K562 (cell line): Measurements from ENCODE around the gene MCU. TPM values are rescaled to one million over a fixed set of nuclear protein-coding genes. Genes with fewer than 3 reads are reported as not detected.

Source experiments
- ATAC-seq: fragments of 200-7000 bp; cut with Tn5 transposase; 3 replicates; pipeline ENCODE4 v1.9.1; 2020; ENCODE audit warnings: moderate library complexity
- BruUV-seq: library from RNA; stranded (reverse); fragments of 400-500 nt; replicated peaks from 2 replicates; lab custom pipeline; 2021; lab: Mats Ljungman, UMichigan
- CTCF ChIA-PET: fragments of 300-600 bp; formaldehyde crosslinking; extraction: SDS; loops from one replicate; lab custom pipeline; 2021; ENCODE audit warnings: low intra/inter-chr PET ratio; lab: Yijun Ruan, JAX
- POLR2A ChIA-PET: fragments of 300-600, 350-650 bp; sonication (Branson Sonifier 250); formaldehyde crosslinking; extraction: SDS; loops from one replicate; lab custom pipeline; 2021; ENCODE audit warnings: antibody characterized with exemption, inconsistent platforms; lab: Yijun Ruan, JAX
- DNase-seq, 4 experiments: peaks; one replicate each; pipeline versions ENCODE4 v3.0.0 to v3.0.0-alpha.2; 2011 to 2018; ENCODE audit warnings: low spot score in 3 of 4, mixed read lengths in 3 of 4; ENCODE audit errors: extremely low read depth in 1 of 4
- FAIRE-seq: peaks from 2 replicates; lab custom pipeline; 2011; peaks lifted over from hg19 to GRCh38; lab: Jason Lieb, UNC
- H2AFZ ChIP-seq: 2 replicates; pipeline ENCODE4 v1.6.0; 2011; ENCODE audit warnings: low read depth, low read length, control low read depth, inconsistent platforms
- H3K27ac ChIP-seq: fragments of 200-600 bp; 3 replicates; pipeline ENCODE4 v1.8.0; 2011; ENCODE audit warnings: low read depth, mild to moderate bottlenecking, control low read depth, inconsistent platforms, low read length, moderate library complexity, mixed read lengths; ENCODE audit errors: extremely low read depth
- H3K27me3 ChIP-seq, 2 experiments: fragments of 300-600 bp in 1 of 2; 2 replicates in 1 of 2; 3 replicates in 1 of 2; pipeline versions ENCODE4 v1.6.0 to v1.8.0; 2011; ENCODE audit warnings: inconsistent platforms in 2 of 2, low read length in 2 of 2, mild to moderate bottlenecking in 1 of 2, mixed read lengths in 1 of 2, moderate library complexity in 1 of 2; ENCODE audit not compliant: control insufficient read depth in 2 of 2, insufficient read depth in 2 of 2
- H3K36me3 ChIP-seq: fragments of 300-600 bp; 3 replicates; pipeline ENCODE4 v1.8.0; 2011; ENCODE audit warnings: mild to moderate bottlenecking, low read length, inconsistent platforms; ENCODE audit not compliant: control insufficient read depth, insufficient read depth
- H3K4me1 ChIP-seq, 2 experiments: fragments of 200-600 bp in 1 of 2; replicated peaks in 1 of 2; 2 replicates in 1 of 2; 3 replicates in 1 of 2; pipeline versions ENCODE4 v1.5.1 to v1.8.0; 2011; ENCODE audit warnings: inconsistent platforms in 2 of 2, low read length in 2 of 2, mild to moderate bottlenecking in 1 of 2, mixed read lengths in 1 of 2, moderate library complexity in 1 of 2; ENCODE audit not compliant: control insufficient read depth in 2 of 2, insufficient read depth in 2 of 2
- H3K4me2 ChIP-seq: 2 replicates; pipeline ENCODE4 v1.6.1; 2011; ENCODE audit warnings: low read length, control low read depth, inconsistent platforms, mixed read lengths; ENCODE audit not compliant: insufficient read depth
- H3K4me3 ChIP-seq: fragments of 200-600 bp; sonication (generic), shearing (Covaris generic); 2 replicates; pipeline ENCODE4 v1.5.1; 2016; ENCODE audit warnings: control low read depth, inconsistent platforms
- H3K79me2 ChIP-seq: fragments of 200-600 bp; 3 replicates; pipeline ENCODE4 v1.8.0; 2011; ENCODE audit warnings: low read length, inconsistent platforms; ENCODE audit not compliant: control insufficient read depth, insufficient read depth
- H3K9ac ChIP-seq, 2 experiments: 2 replicates each; pipeline versions ENCODE4 v1.6.0 to v1.6.1; 2011; ENCODE audit warnings: low read depth in 2 of 2, low read length in 2 of 2, control low read depth in 1 of 2, inconsistent platforms in 1 of 2, mild to moderate bottlenecking in 1 of 2, mixed read lengths in 1 of 2; ENCODE audit not compliant: insufficient read depth in 1 of 2
- H3K9me1 ChIP-seq: one replicate; pipeline ENCODE4 v1.6.0; 2011; ENCODE audit warnings: inconsistent platforms, mild to moderate bottlenecking, low read length, moderate library complexity; ENCODE audit not compliant: control insufficient read depth, insufficient read depth
- H3K9me3 ChIP-seq: replicated peaks from 2 replicates; pipeline ENCODE4 v1.5.1; 2011; ENCODE audit warnings: low read depth, low read length, inconsistent platforms; ENCODE audit not compliant: control insufficient read depth, insufficient read depth
- H4K20me1 ChIP-seq: replicated peaks from 2 replicates; pipeline ENCODE4 v1.6.1; 2011; ENCODE audit warnings: low read length, inconsistent platforms, mixed read lengths; ENCODE audit not compliant: control insufficient read depth, insufficient read depth
- FOSL1 ChIP-seq: fragments of 200-800 bp; sonication (Bioruptor generic); conservative IDR thresholded peaks from 2 replicates; pipeline ENCODE4 v1.6.1; 2016; ENCODE audit warnings: missing genetic modification characterization, missing compliant biosample characterization
- JUND ChIP-seq, 2 experiments: IDR thresholded peaks; 2 replicates in 1 of 2; 3 replicates in 1 of 2; pipeline ENCODE4 v1.6.1; 2011; ENCODE audit warnings: borderline replicate concordance in 2 of 2, low read depth in 2 of 2, low read length in 2 of 2, improper control_type of control experiment in 1 of 2, missing biosample characterization in 1 of 2, missing genetic modification characterization in 1 of 2, missing genetic modification reagents in 1 of 2
- ZNF184 ChIP-seq: sonication (generic); formaldehyde crosslinking; IDR thresholded peaks from 2 replicates; pipeline ENCODE4 v1.5.0; 2020; ENCODE audit warnings: missing genetic modification reagents
- WGBS: fragments of 100-300 bp; shearing (Covaris generic); methylation state at CpG from one replicate; pipeline ENCODE4 v1.1.6; 2016; ENCODE audit warnings: low coverage, mixed read lengths; ENCODE audit not compliant: insufficient coverage; ENCODE audit errors: missing lambda C conversion rate; 5-methylcytosine and 5-hydroxymethylcytosine counted together
- in situ Hi-C: fragments of 300-500 bp; cut with MboI; formaldehyde crosslinking; loops from 4 replicates; pipeline ENCODE4 v1.15.0; 2018; ENCODE audit warnings: inconsistent platforms, mixed read lengths
- intact Hi-C: fragments of 100-400 bp; cut with micrococcal nuclease; formaldehyde crosslinking; loops from 2 replicates; pipeline ENCODE4 v1.14.2; 2022
- polyA plus RNA-seq, 8 experiments: library from polyadenylated mRNA; depleted of rRNA in 4 of 8; stranded (reverse) in 5 of 8; unstranded in 3 of 8; fragments of >200 nt; fragmentation: Nextera tagmentation in 2 of 8; fragmentation: Illumina TruSeq in 1 of 8; extraction: Ambion mirVana in 2 of 8; extraction: Trizol in 1 of 8; gene quantifications; 2 replicates each; pipeline versions ENCODE4 v1.2.1 to v1.2.3, GENCODE V29; 2011 to 2014; ENCODE audit warnings: inconsistent platforms in 1 of 8, missing spikeins in 1 of 8
- total RNA-seq, 7 experiments: library from RNA; depleted of rRNA in 6 of 7; stranded (reverse); fragments of >200 nt in 6 of 7; fragmentation: Illumina TruSeq in 2 of 7; extraction: Trizol in 2 of 7; gene quantifications; 2 replicates each; pipeline versions ENCODE4 v1.2.1 to v1.2.3, GENCODE V29; 2011 to 2021; ENCODE audit warnings: low replicate concordance in 1 of 7

MCU gene
- total and polyA plus RNA-seq, 9 of the 15 experiments (the other 6 are each of a cell fraction or from before 2014, with no cell fraction given) = 8.2 to 88.8 (median 21.3) TPM

- BruUV-seq = no TSS peak
- peaks cover 13% of the 10 kb centered on the region; the same call in 2 of the 3 replicates for H3K36me3 ChIP-seq
- H3K4me2 ChIP-seq = no peak overlapping the region
- CTCF ChIA-PET = no interaction called here
- no peak overlapping the region for H2AFZ ChIP-seq
- no peaks in the 10 kb centered on the region for H3K27me3 ChIP-seq
- H3K9ac ChIP-seq = no peak overlapping the region
- in situ Hi-C loops = no loop called here
- no peaks in the 10 kb centered on the region for H3K4me1 ChIP-seq
- 69% methylated on average over 2 of the region's 2 CpGs for WGBS
- H3K9me3 ChIP-seq = no peaks in the 10 kb centered on the region
- ATAC-seq (no peak; the same call in 2 of the 3 replicates), FAIRE-seq (no peak), DNase-seq (no peak)
- TF ChIP-seq FOSL1 (tag) = peak; percentile 49; the same call in 1 of the 2 replicates
- TF ChIP-seq JUND (IDR thresholded peaks at IDR 0.05; ENCODE audit: borderline replicate concordance, low read depth, low read length) = peak; percentile 16; the same call in 1 of the 2 replicates
- TF ChIP-seq JUND (tag; IDR thresholded peaks at IDR 0.05; ENCODE audit: borderline replicate concordance, low read depth, low read length) = no peak
- no peak for TF ChIP-seq ZNF184
- H3K9me1 ChIP-seq = peaks cover 3% of the 10 kb centered on the region
- no peak overlapping the region for H3K27ac ChIP-seq
- no peaks in the 10 kb centered on the region for H3K79me2 ChIP-seq
- POLR2A ChIA-PET = interaction anchor here (0.6 to 2.3 kb wide), 5 partner anchors 9 to 36 kb away, joined by 3 to 9 read pairs (median 3); no protein-coding TSS in a partner anchor
- H4K20me1 ChIP-seq = no peaks in the 10 kb centered on the region
- H3K4me3 ChIP-seq = no peak overlapping the region
- intact Hi-C loops = no loop called here
Observed at GRCh38 chr10:72719941-72720592, 28.1 kb downstream of the MCU start.
